Measurements from ENCODE around the gene SCNN1A. TPM values are rescaled to one million over a fixed set of nuclear protein-coding genes. Genes with fewer than 3 reads are reported as not detected.

The SCNN1A gene
- total RNA-seq, 1 experiment from 2014 or later = 111 TPM

GRCh38 chr12:6418796-6419195 is 43.4 kb upstream of the SCNN1A start:
- Histone ChIP-seq H3K23me2 (ENCODE audit: insufficient read length, low read depth, low read length, poor library complexity, severe bottlenecking) (no peaks in the 10 kb centered on the region), H2BK5ac (ENCODE audit: insufficient read length, low read length) (no peak overlapping the region), H2BK120ac (ENCODE audit: low read depth, low read length, poor library complexity, severe bottlenecking) (no peak overlapping the region), H3K79me1 (ENCODE audit: insufficient read depth, low read depth, low read length, poor library complexity, severe bottlenecking) (no peaks in the 10 kb centered on the region), H3K4me2 (ENCODE audit: insufficient read depth, insufficient read length, low read length) (no peak overlapping the region), H2AK5ac (ENCODE audit: insufficient read length, low read length) (no peak overlapping the region), H4K8ac (replicated peaks; ENCODE audit: insufficient read length, low read depth, low read length) (no peak overlapping the region), H3K18ac (ENCODE audit: insufficient read length, low read depth, low read length) (no peak overlapping the region), H3K79me2 (ENCODE audit: insufficient read depth, low read length) (no peaks in the 10 kb centered on the region), H4K91ac (ENCODE audit: insufficient read length, low read depth, low read length) (no peak overlapping the region), H3K27me3 (ENCODE audit: insufficient read depth, low read length) (no peaks in the 10 kb centered on the region), H3K23ac (ENCODE audit: insufficient read length, low read depth, low read length) (no peak overlapping the region), H3K14ac (ENCODE audit: insufficient read depth, low read length) (no peak overlapping the region), H4K5ac (ENCODE audit: insufficient read length, low read depth, low read length) (no peak overlapping the region), H3K27ac (ENCODE audit: insufficient read length, low read depth, low read length) (no peak overlapping the region), H3K9me3 (ENCODE audit: control insufficient read depth, low read depth, low read length) (no peaks in the 10 kb centered on the region), H3K56ac (ENCODE audit: insufficient read length, low read depth, low read length) (no peak overlapping the region), H3K4ac (ENCODE audit: low read depth, low read length) (no peak overlapping the region), H2AFZ (ENCODE audit: low read length) (no peak overlapping the region), H3K9ac (ENCODE audit: extremely low read depth, insufficient read length, low read length) (no peak overlapping the region), H3K4me1 (ENCODE audit: insufficient read depth, low read length) (no peaks in the 10 kb centered on the region), H4K20me1 (ENCODE audit: control insufficient read depth, insufficient read depth, insufficient read length) (no peaks in the 10 kb centered on the region), H2BK20ac (ENCODE audit: low read depth, low read length, poor library complexity, severe bottlenecking) (no peak overlapping the region), H3T11ph (ENCODE audit: low read length) (no peak overlapping the region), H2BK12ac (ENCODE audit: insufficient read length, low read depth, low read length) (no peak overlapping the region), H2BK15ac (ENCODE audit: low read depth, low read length) (no peak overlapping the region)
- Mint-ChIP-seq H3K27me3 (ENCODE audit: low read depth) (peaks cover 6% of the 10 kb centered on the region), H3K36me3 (ENCODE audit: insufficient read depth in 1 of 3, low read depth in 3 of 3) (no peaks in the 10 kb centered on the region), H3K9me3 (no peaks in the 10 kb centered on the region; a peak in 1 of 5 replicates), H3K27ac (no peak overlapping the region; a peak in 1 of 7 replicates), H3K4me1 (no peaks in the 10 kb centered on the region; a peak in 1 of 4 replicates), H3K4me3 (no peak overlapping the region)
- no peak for DNase-seq
- TF ChIP-seq, protein P1, sequence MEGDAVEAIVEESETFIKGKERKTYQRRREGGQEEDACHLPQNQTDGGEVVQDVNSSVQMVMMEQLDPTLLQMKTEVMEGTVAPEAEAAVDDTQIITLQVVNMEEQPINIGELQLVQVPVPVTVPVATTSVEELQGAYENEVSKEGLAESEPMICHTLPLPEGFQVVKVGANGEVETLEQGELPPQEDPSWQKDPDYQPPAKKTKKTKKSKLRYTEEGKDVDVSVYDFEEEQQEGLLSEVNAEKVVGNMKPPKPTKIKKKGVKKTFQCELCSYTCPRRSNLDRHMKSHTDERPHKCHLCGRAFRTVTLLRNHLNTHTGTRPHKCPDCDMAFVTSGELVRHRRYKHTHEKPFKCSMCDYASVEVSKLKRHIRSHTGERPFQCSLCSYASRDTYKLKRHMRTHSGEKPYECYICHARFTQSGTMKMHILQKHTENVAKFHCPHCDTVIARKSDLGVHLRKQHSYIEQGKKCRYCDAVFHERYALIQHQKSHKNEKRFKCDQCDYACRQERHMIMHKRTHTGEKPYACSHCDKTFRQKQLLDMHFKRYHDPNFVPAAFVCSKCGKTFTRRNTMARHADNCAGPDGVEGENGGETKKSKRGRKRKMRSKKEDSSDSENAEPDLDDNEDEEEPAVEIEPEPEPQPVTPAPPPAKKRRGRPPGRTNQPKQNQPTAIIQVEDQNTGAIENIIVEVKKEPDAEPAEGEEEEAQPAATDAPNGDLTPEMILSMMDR (conservative IDR thresholded peaks at IDR 0.05) = no peak
- WGBS (ENCODE audit: extremely low coverage, insufficient read length, low lambda C conversion rate) = no CpG with 5 or more reads among the region's 6 CpGs

All from H9 (cell line).